VCaP (cell line): ENCODE results near the gene MINK1.

Source experiments
- H3K27ac ChIP-seq: fragments of 450-650 bp; 2 replicates; pipeline ENCODE4 v1.5.1; 2017
- TF ChIP-seq, protein P1 (sequence below): fragments of 450-650 bp; conservative IDR thresholded peaks from 2 replicates; pipeline ENCODE4 v1.5.1; 2017; ENCODE audit warnings: mild to moderate bottlenecking, moderate library complexity

MINK1 gene

DNA sequence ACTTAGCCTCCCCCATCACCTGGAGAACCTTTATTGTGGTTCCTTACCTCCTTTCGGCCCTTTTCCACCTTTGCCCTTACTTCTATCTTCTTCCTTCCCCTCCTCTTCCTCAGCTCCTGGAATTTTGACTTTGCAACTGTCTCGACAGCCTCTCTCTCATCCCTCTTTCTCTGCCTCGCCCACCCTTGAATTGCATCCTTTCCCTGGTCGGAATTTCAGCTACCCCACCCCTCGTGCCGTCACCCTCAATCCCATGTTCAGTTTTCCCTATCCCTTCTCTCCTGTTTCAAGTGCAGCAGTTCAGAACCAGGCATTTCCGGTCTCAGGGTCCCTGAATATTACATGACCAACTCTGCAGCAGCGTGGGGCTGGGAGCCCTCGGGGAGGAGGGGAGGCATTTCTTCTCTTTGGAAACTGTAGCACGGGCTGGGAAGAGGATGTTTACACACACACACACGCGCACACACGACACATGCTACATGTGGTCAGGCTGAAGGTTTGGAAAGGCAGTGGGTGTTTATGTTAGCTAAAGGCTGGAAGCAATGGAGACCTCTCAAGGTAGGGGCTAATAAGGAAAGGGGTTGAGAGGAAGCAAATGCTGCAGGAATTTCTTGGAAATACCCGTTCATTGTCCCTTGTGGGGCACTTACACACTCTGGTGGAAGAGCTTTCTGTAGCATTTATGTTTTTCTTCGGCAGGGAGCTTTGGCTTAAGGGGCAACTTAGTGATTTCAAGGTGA lies 971 bp downstream of the MINK1 start:
- peak overlapping the region; percentile 78 for H3K27ac ChIP-seq
- TF ChIP-seq, protein P1, sequence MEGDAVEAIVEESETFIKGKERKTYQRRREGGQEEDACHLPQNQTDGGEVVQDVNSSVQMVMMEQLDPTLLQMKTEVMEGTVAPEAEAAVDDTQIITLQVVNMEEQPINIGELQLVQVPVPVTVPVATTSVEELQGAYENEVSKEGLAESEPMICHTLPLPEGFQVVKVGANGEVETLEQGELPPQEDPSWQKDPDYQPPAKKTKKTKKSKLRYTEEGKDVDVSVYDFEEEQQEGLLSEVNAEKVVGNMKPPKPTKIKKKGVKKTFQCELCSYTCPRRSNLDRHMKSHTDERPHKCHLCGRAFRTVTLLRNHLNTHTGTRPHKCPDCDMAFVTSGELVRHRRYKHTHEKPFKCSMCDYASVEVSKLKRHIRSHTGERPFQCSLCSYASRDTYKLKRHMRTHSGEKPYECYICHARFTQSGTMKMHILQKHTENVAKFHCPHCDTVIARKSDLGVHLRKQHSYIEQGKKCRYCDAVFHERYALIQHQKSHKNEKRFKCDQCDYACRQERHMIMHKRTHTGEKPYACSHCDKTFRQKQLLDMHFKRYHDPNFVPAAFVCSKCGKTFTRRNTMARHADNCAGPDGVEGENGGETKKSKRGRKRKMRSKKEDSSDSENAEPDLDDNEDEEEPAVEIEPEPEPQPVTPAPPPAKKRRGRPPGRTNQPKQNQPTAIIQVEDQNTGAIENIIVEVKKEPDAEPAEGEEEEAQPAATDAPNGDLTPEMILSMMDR = no peak

DNA sequence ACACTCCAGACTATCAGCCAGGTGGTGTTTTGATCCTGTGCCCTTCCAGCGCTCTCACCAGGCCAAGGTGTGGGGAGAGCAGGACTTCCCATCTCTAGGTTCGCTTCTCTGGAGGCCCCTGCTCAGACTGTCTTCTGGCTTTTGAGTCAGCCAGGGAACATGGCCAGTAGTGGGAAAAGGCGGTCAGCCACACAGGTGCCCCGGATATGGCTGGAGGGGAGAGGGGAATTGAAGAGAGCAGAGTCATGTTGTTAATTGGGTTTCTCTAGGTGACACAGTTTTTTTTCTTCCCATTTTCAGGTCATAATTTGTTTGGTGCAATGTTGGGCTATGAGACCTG lies 1.5 kb downstream of the MINK1 start:
- peak overlapping the region; percentile 78 for H3K27ac ChIP-seq

DNA sequence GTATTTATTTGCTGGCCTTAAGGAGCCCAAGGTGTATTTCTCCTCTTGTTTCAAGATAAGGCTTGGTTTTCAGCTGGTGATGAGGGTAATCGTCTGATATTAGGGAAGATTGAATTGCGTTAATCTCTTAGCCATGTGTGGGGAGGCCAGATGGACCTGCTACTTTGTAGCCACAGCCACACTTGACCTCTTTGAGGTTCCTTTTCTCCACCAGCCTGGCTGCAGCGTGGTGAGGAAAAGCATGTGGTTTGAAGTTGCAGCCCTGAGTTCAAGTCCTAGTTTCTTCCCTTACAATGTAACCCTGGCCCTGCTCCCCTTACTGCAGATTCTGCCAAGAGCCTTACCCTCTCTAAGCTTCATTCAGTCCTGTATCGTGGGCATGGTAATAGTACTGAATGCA lies 3.1 kb downstream of the MINK1 start:
- H3K27ac ChIP-seq = no peak overlapping the region
- TF ChIP-seq, protein P1 = no peak

More for the DNA sequence above, 1.5 kb downstream of the MINK1 start:
- TF ChIP-seq, protein P1 = no peak

DNA sequence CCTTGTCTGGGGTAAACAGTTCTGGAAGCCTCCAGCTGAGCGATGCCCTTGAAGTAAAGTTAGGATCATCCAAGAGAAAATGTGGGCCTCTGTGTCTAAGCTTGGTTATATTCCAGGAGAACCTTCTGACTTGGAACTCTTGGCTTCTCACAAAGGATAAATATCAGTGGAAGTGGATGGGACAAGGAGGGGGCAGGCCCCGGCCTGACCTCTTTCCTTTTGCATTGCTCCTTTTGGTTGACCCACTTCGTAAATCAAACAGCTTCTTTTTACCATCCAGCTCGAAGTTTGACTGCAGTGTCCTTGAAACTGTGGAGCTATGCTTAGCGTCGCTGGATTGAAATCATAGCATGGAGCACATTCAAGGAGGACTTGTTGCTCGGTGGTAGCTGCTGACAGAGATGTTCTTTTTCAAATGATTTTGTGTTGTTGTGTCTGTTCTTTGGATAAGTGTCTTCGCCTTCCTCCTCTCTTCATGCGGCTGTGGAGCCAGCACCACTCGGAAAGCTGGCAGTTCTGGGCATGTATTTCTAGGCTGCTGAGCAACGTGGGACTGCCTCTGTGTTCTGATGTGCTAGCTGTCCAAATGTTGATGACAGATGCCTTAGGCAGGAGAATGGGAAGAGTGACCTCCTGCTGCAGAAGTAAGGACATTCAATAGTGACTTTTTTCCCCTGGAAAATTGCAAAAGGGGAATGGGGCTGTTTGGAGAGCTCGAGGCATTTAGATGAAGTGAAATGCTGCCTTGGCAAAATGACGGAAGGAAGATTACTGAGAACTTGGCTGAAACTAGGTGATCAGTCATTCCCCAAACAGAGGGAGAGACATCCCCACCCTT lies 4.5 kb downstream of the MINK1 start:
- H3K27ac ChIP-seq = no peak overlapping the region
- TF ChIP-seq, protein P1 = no peak

DNA sequence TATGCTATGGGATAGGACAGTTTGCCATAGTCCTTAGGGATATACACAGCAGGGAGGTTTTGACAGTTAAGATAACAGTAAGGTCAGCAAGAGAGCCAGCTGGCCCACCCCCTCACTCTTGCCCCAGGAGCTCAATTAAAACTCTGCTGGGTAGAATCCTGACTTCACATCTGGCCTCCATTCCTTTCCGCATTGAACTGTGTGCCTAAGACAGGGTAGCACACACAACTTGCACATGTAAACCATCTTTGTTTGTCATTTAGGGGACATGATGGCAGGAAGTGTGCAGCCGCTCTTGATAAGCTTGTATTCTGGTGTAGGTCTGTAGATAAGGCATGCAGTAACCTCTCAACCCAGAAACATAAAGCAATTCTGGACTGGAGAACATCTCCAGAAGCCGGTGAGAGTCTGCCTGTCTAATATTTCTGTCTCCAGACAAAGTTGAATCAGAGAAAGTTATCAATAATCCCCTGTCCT lies 5.2 kb downstream of the MINK1 start:
- TF ChIP-seq, protein P1 = no peak
- H3K27ac ChIP-seq = no peak overlapping the region

DNA sequence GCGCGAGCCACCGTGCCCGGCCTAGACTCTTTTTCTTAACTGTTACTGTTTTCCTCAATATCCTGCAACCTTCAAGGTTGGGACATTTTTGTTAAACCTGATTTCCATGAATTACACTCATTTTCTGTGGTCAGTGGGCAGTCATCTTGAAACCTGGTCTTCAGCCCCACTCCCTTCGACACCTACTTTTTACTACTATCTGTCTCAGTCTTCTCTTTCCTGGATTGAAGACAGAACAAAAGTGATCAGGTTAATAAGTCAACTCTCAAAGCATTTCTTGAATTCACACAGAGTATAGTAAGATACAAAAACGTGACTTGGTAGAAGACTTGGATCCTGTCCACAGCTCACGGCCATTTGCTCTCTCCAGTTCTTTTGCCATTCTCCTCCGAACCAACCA lies 6.1 kb downstream of the MINK1 start:
- H3K27ac ChIP-seq = no peak overlapping the region
- TF ChIP-seq, protein P1 = no peak
